ENCODE results near the gene APCDD1.
"Not testable (repeated sequence)": the region's sequence is repeated elsewhere in the genome, so short reads cannot be mapped to it uniquely, and the experiment has no call there.

APCDD1 gene

GRCh38 chr18:10505892-10506291 is 51.5 kb downstream of the APCDD1 start:
- not testable (repeated sequence) for H3K27ac ChIP-seq (ENCODE audit: low read length); H3K36me3 ChIP-seq (ENCODE audit: insufficient read depth, low read depth, low read length); H3K27me3 ChIP-seq (ENCODE audit: insufficient read depth, low read length); H3K9ac ChIP-seq (ENCODE audit: low read depth, low read length); H3K4me3 ChIP-seq (ENCODE audit: low read length); H3K4me1 ChIP-seq (ENCODE audit: insufficient read depth, low read length)
- peaks cover 28% of the 10 kb centered on the region for H3K9me3 ChIP-seq (ENCODE audit: insufficient read depth, low read depth, low read length)

GRCh38 chr18:10508591-10508990 is 54.2 kb downstream of the APCDD1 start:
- Histone ChIP-seq H3K27me3 (ENCODE audit: insufficient read depth, low read length) (no peaks in the 10 kb centered on the region), H3K4me3 (ENCODE audit: low read length) (no peak overlapping the region), H3K9ac (ENCODE audit: low read depth, low read length) (no peak overlapping the region), H3K36me3 (ENCODE audit: insufficient read depth, low read depth, low read length) (no peaks in the 10 kb centered on the region), H3K27ac (ENCODE audit: low read length) (no peak overlapping the region), H3K4me1 (ENCODE audit: insufficient read depth, low read length) (no peaks in the 10 kb centered on the region), H3K9me3 (ENCODE audit: insufficient read depth, low read depth, low read length) (peaks cover 28% of the 10 kb centered on the region)

- peaks cover 19% of the 10 kb centered on the region; the same call in 1 of the 2 replicates for H3K9me3 ChIP-seq (ENCODE audit: insufficient read depth, low read depth, low read length)
- H3K4me3 ChIP-seq (ENCODE audit: low read length), result no peak overlapping the region
- no peaks in the 10 kb centered on the region for H3K4me1 ChIP-seq (ENCODE audit: insufficient read depth, low read length)
- H3K27ac ChIP-seq (ENCODE audit: low read length), result no peak overlapping the region
- H3K36me3 ChIP-seq (ENCODE audit: insufficient read depth, low read depth, low read length), result no peaks in the 10 kb centered on the region
- no peak overlapping the region for H3K9ac ChIP-seq (ENCODE audit: low read depth, low read length)
- no peaks in the 10 kb centered on the region for H3K27me3 ChIP-seq (ENCODE audit: insufficient read depth, low read length)
Measured at GRCh38 chr18:10511236-10511635, 56.8 kb downstream of the APCDD1 start.

DNA sequence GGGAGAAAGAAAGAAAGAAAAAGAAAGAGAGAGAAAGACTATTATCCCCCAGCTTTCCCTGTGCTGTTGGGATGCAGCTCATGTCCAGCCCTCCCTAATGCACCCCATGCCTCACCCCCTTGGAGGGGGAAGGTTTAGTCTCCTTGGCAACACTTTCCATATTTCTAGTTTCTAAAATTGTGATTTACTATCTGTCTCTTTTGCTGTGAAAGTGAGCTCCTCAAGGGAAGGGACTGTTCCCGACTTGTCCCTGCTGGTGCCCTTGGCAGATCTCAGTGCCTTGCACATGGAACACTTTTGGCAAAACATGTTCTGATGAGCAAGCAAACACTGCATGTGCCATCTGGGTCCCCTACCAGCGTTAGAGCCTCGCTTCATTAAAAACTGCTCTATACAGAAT is 59.6 kb downstream of the APCDD1 start:
- no peaks in the 10 kb centered on the region for H3K27me3 ChIP-seq (ENCODE audit: insufficient read depth, low read length)
- no peak overlapping the region for H3K4me3 ChIP-seq (ENCODE audit: low read length)
- H3K27ac ChIP-seq (ENCODE audit: low read length), result no peak overlapping the region
- no peaks in the 10 kb centered on the region for H3K36me3 ChIP-seq (ENCODE audit: insufficient read depth, low read depth, low read length)
- H3K4me1 ChIP-seq (ENCODE audit: insufficient read depth, low read length), result no peaks in the 10 kb centered on the region
- H3K9me3 ChIP-seq (ENCODE audit: insufficient read depth, low read depth, low read length), result no peaks in the 10 kb centered on the region
- no peak overlapping the region for H3K9ac ChIP-seq (ENCODE audit: low read depth, low read length)

DNA sequence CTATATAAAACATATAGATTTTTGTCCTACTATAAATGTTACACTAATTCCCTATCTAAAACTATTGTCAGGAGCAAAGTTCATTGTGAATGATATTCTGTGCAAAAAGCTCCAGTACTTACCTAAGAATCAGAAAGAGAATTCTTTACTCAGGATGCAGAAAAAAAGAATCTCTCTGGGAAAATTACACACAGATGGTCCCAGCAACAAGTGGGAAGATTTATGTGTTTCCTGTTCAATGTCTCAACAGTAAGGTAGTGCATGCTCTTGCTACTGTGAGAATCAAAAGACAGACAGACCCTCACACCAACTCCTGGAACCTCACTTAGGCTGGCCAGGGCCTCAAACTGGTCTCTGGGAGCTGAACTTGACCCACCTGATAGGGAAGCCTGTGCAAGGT is 60.2 kb downstream of the APCDD1 start:
- Histone ChIP-seq H3K4me1 (ENCODE audit: insufficient read depth, low read length) (no peaks in the 10 kb centered on the region), H3K27ac (ENCODE audit: low read length) (no peak overlapping the region), H3K9ac (ENCODE audit: low read depth, low read length) (no peak overlapping the region), H3K9me3 (ENCODE audit: insufficient read depth, low read depth, low read length) (no peaks in the 10 kb centered on the region), H3K4me3 (ENCODE audit: low read length) (no peak overlapping the region), H3K27me3 (ENCODE audit: insufficient read depth, low read length) (no peaks in the 10 kb centered on the region), H3K36me3 (ENCODE audit: insufficient read depth, low read depth, low read length) (no peaks in the 10 kb centered on the region)

- no peak overlapping the region for H3K9ac ChIP-seq (ENCODE audit: low read depth, low read length)
- no peak overlapping the region for H3K27ac ChIP-seq (ENCODE audit: low read length)
- no peaks in the 10 kb centered on the region for H3K4me1 ChIP-seq (ENCODE audit: insufficient read depth, low read length)
- no peaks in the 10 kb centered on the region for H3K27me3 ChIP-seq (ENCODE audit: insufficient read depth, low read length)
- H3K4me3 ChIP-seq (ENCODE audit: low read length), result no peak overlapping the region
- no peaks in the 10 kb centered on the region for H3K9me3 ChIP-seq (ENCODE audit: insufficient read depth, low read depth, low read length)
- no peaks in the 10 kb centered on the region for H3K36me3 ChIP-seq (ENCODE audit: insufficient read depth, low read depth, low read length)
Measured at GRCh38 chr18:10515456-10515855, 61.0 kb downstream of the APCDD1 start.

DNA sequence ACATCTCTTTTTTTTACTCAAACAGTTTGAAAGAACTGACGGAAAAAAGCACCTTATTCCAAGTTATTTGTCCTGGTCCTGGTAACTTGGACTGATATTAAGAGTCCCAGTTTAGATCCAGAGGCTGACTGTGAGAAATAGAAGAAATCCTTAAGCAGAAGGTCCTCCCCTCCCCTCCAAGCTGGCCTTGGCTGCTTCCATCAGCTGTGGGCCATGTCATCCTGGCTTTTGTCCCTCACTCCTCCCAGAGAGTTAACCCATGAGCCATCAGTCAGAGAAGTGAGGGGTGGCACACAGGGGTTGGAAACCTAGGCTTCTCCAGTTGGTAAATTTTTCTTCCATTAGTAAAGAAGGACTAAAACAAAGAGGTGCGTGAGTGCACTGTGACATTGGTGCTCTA is 61.6 kb downstream of the APCDD1 start:
- Histone ChIP-seq H3K4me3 (ENCODE audit: low read length) (no peak overlapping the region), H3K9ac (ENCODE audit: low read depth, low read length) (no peak overlapping the region), H3K27ac (ENCODE audit: low read length) (no peak overlapping the region), H3K27me3 (ENCODE audit: insufficient read depth, low read length) (no peaks in the 10 kb centered on the region), H3K36me3 (ENCODE audit: insufficient read depth, low read depth, low read length) (no peaks in the 10 kb centered on the region), H3K9me3 (ENCODE audit: insufficient read depth, low read depth, low read length) (no peaks in the 10 kb centered on the region), H3K4me1 (ENCODE audit: insufficient read depth, low read length) (no peaks in the 10 kb centered on the region)

GRCh38 chr18:10518595-10519255 is 64.3 kb downstream of the APCDD1 start:
- H3K4me3 ChIP-seq (ENCODE audit: low read length), result no peak overlapping the region
- no peak overlapping the region for H3K27ac ChIP-seq (ENCODE audit: low read length)
- H3K9me3 ChIP-seq (ENCODE audit: insufficient read depth, low read depth, low read length), result no peaks in the 10 kb centered on the region
- H3K27me3 ChIP-seq (ENCODE audit: insufficient read depth, low read length), result no peaks in the 10 kb centered on the region
- 0 out of 2 replicates have a peak, but pooled peaks cover under 1% of the 10 kb centered on the region for H3K4me1 ChIP-seq (ENCODE audit: insufficient read depth, low read length)
- no peaks in the 10 kb centered on the region for H3K36me3 ChIP-seq (ENCODE audit: insufficient read depth, low read depth, low read length)
- no peak overlapping the region for H3K9ac ChIP-seq (ENCODE audit: low read depth, low read length)

DNA sequence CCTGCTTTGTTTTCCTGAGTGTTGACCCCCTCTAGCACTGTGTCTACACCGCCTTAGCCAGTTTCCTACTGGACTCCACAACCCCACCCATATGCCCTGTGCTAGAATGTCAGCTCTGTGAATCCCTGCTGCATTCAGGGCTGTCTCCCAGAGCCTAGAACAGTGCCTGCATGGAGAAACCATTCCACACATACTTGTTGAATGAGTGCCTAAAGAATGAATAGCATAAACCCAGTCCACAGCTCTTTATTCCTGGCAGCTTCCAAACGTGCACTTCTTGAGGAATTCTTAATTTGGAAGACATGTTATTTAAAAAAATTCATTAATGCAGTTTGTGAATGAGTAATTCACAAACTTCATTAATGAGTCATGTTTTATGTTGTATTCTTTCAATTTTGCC is 64.9 kb downstream of the APCDD1 start:
- H3K4me3 ChIP-seq (ENCODE audit: low read length), result no peak overlapping the region
- H3K36me3 ChIP-seq (ENCODE audit: insufficient read depth, low read depth, low read length), result no peaks in the 10 kb centered on the region
- H3K27ac ChIP-seq (ENCODE audit: low read length), result no peak overlapping the region
- H3K4me1 ChIP-seq (ENCODE audit: insufficient read depth, low read length), result 0 out of 2 replicates have a peak, but pooled peaks cover 2% of the 10 kb centered on the region
- H3K9ac ChIP-seq (ENCODE audit: low read depth, low read length), result no peak overlapping the region
- H3K27me3 ChIP-seq (ENCODE audit: insufficient read depth, low read length), result no peaks in the 10 kb centered on the region
- H3K9me3 ChIP-seq (ENCODE audit: insufficient read depth, low read depth, low read length), result no peaks in the 10 kb centered on the region

GRCh38 chr18:10519999-10520935 is 65.8 kb downstream of the APCDD1 start:
- Histone ChIP-seq H3K4me3 (ENCODE audit: low read length) (no peak overlapping the region), H3K27ac (ENCODE audit: low read length) (no peak overlapping the region), H3K36me3 (ENCODE audit: insufficient read depth, low read depth, low read length) (no peaks in the 10 kb centered on the region), H3K9ac (ENCODE audit: low read depth, low read length) (no peak overlapping the region), H3K9me3 (ENCODE audit: insufficient read depth, low read depth, low read length) (no peaks in the 10 kb centered on the region), H3K4me1 (ENCODE audit: insufficient read depth, low read length) (0 out of 2 replicates have a peak, but pooled peaks cover 2% of the 10 kb centered on the region), H3K27me3 (ENCODE audit: insufficient read depth, low read length) (no peaks in the 10 kb centered on the region)

GRCh38 chr18:10521566-10521965 is 67.1 kb downstream of the APCDD1 start:
- Histone ChIP-seq H3K4me1 (ENCODE audit: insufficient read depth, low read length) (0 out of 2 replicates have a peak, but pooled peaks cover 5% of the 10 kb centered on the region), H3K9me3 (ENCODE audit: insufficient read depth, low read depth, low read length) (no peaks in the 10 kb centered on the region), H3K27ac (ENCODE audit: low read length) (no peak overlapping the region)

DNA sequence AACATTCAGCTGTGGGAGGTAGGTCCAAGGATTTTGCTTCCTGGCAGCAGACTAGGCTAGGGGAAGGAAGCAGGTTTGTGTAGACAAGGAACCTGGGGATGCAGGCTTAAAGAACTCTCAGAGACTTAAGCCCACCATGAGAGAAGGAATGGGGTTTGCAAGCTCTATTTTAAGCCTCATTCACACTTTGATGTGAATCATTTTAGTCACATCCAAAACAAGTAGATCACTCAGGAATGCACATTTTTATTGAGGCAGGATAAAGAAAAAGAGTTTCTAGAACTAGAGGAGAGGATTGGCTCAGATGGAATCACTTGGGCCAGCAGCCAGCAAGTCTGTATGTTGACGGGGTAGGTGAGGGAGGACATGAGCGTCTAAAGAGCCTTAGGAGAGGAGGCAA is 68.1 kb downstream of the APCDD1 start:
- H3K27me3 ChIP-seq (ENCODE audit: insufficient read depth, low read length), result no peaks in the 10 kb centered on the region
- no peaks in the 10 kb centered on the region for H3K36me3 ChIP-seq (ENCODE audit: insufficient read depth, low read depth, low read length)

More at GRCh38 chr18:10521566-10521965, 67.1 kb downstream of the APCDD1 start:
- Histone ChIP-seq H3K27me3 (ENCODE audit: insufficient read depth, low read length) (no peaks in the 10 kb centered on the region), H3K9ac (ENCODE audit: low read depth, low read length) (no peak overlapping the region), H3K4me3 (ENCODE audit: low read length) (no peak overlapping the region), H3K36me3 (ENCODE audit: insufficient read depth, low read depth, low read length) (no peaks in the 10 kb centered on the region)

More for the DNA sequence above, 68.1 kb downstream of the APCDD1 start:
- Histone ChIP-seq H3K9me3 (ENCODE audit: insufficient read depth, low read depth, low read length) (no peaks in the 10 kb centered on the region), H3K4me3 (ENCODE audit: low read length) (no peak overlapping the region), H3K27ac (ENCODE audit: low read length) (no peak overlapping the region), H3K9ac (ENCODE audit: low read depth, low read length) (no peak overlapping the region), H3K4me1 (ENCODE audit: insufficient read depth, low read length) (peaks cover 10% of the 10 kb centered on the region)
